SK-N-SH treated with all-trans-retinoic acid at 6 μM for 48 hours (cell line): ENCODE results near the gene MAOA.

Source experiments
- ARNTL ChIP-seq: fragments of 450-650 bp; formaldehyde crosslinking; IDR thresholded peaks from 2 replicates; pipeline ENCODE4 v1.5.0; 2020; ENCODE audit warnings: low read depth, mild to moderate bottlenecking, moderate library complexity, borderline replicate concordance
- GLIS3 ChIP-seq: fragments of 250-450 bp; sonication (Bioruptor Pico); IDR thresholded peaks from 2 replicates; pipeline ENCODE4 v1.5.0; 2020; ENCODE audit warnings: mild to moderate bottlenecking, moderate library complexity
- POU6F1 ChIP-seq: fragments of 250-450 bp; sonication (Bioruptor Pico); IDR thresholded peaks from 2 replicates; pipeline ENCODE4 v1.8.0; 2021; ENCODE audit warnings: low read depth, mild to moderate bottlenecking, moderate library complexity, borderline replicate concordance
- PPARA ChIP-seq: fragments of 250-450 bp; sonication (Bioruptor Pico); IDR thresholded peaks from 2 replicates; pipeline ENCODE4 v1.5.0; 2020; ENCODE audit warnings: mild to moderate bottlenecking, borderline replicate concordance
- RARB ChIP-seq: fragments of 250-450 bp; sonication (Bioruptor Pico); IDR thresholded peaks from 2 replicates; pipeline ENCODE4 v1.8.0; 2021; ENCODE audit warnings: mild to moderate bottlenecking, moderate library complexity
- SNAI2 ChIP-seq: fragments of 250-450 bp; sonication (Bioruptor Pico); IDR thresholded peaks from 2 replicates; pipeline ENCODE4 v1.5.0; 2020; ENCODE audit warnings: mild to moderate bottlenecking, moderate library complexity
- ZNF70 ChIP-seq: fragments of 450-650 bp; formaldehyde crosslinking; IDR thresholded peaks from 2 replicates; pipeline ENCODE4 v1.5.0; 2020; ENCODE audit warnings: mild to moderate bottlenecking, moderate library complexity

- no peak for TF ChIP-seq ZNF70 (CRISPR knock-in tag)
- no peak for TF ChIP-seq GLIS3
- no peak for TF ChIP-seq ARNTL (CRISPR knock-in tag)
- TF ChIP-seq SNAI2 (CRISPR knock-in tag), result no peak
- TF ChIP-seq POU6F1 (CRISPR knock-in tag), result no peak
- no peak for TF ChIP-seq RARB (CRISPR knock-in tag)
- TF ChIP-seq PPARA (CRISPR knock-in tag), result no peak
These were observed 51.9 kb downstream of the MAOA start for GRCh38 chrX:43707812-43708548.
